Measurements from ENCODE around the gene CACNA1C.

CACNA1C gene

GRCh38 chr12:2402073-2402579 lies 349.3 kb downstream of the CACNA1C start:
- POLR2A ChIA-PET (ENCODE audit: low non-redundant PET): no interaction called here
- CTCF ChIA-PET: no interaction called here
- TF ChIP-seq CTCF (conservative IDR thresholded peaks at IDR 0.05; ENCODE audit: low read depth): no peak
- no peak for DNase-seq (ENCODE audit: low spot score)
- H3K27ac ChIP-seq: no peak overlapping the region

- POLR2A ChIA-PET (ENCODE audit: low non-redundant PET): no interaction called here
Measured at GRCh38 chr12:2403221-2403976, 350.6 kb downstream of the CACNA1C start.

GRCh38 chr12:2405039-2405438 lies 352.3 kb downstream of the CACNA1C start:
- TF ChIP-seq CTCF (conservative IDR thresholded peaks at IDR 0.05; ENCODE audit: low read depth): no peak

More at GRCh38 chr12:2403221-2403976, 350.6 kb downstream of the CACNA1C start:
- no peak for TF ChIP-seq CTCF (conservative IDR thresholded peaks at IDR 0.05; ENCODE audit: low read depth)
- no peak for DNase-seq (ENCODE audit: low spot score)
- CTCF ChIA-PET: no interaction called here
- no peak overlapping the region for H3K27ac ChIP-seq

GRCh38 chr12:2406903-2407302 lies 354.1 kb downstream of the CACNA1C start:
- CTCF ChIA-PET: no interaction called here
- DNase-seq (ENCODE audit: low spot score): no peak
- no peak for TF ChIP-seq CTCF (conservative IDR thresholded peaks at IDR 0.05; ENCODE audit: low read depth)
- POLR2A ChIA-PET (ENCODE audit: low non-redundant PET): no interaction called here
- H3K27ac ChIP-seq: no peak overlapping the region

More at GRCh38 chr12:2405039-2405438, 352.3 kb downstream of the CACNA1C start:
- no peak for DNase-seq (ENCODE audit: low spot score)
- H3K27ac ChIP-seq: no peak overlapping the region
- ChIA-PET CTCF (no interaction called here), POLR2A (ENCODE audit: low non-redundant PET) (no interaction called here)

- ChIA-PET POLR2A (ENCODE audit: low non-redundant PET) (no interaction called here), CTCF (no interaction called here)
- no peak overlapping the region for H3K27ac ChIP-seq
- DNase-seq (ENCODE audit: low spot score): no peak
- no peak for TF ChIP-seq CTCF (conservative IDR thresholded peaks at IDR 0.05; ENCODE audit: low read depth)
Measured at GRCh38 chr12:2408262-2408661, 355.5 kb downstream of the CACNA1C start.

GRCh38 chr12:2409656-2410265 lies 357.0 kb downstream of the CACNA1C start:
- no peak for DNase-seq (ENCODE audit: low spot score)
- CTCF ChIA-PET: no interaction called here
- no peak for TF ChIP-seq CTCF (conservative IDR thresholded peaks at IDR 0.05; ENCODE audit: low read depth)
- H3K27ac ChIP-seq: no peak overlapping the region
- POLR2A ChIA-PET (ENCODE audit: low non-redundant PET): no interaction called here

All from RWPE1 (cell line).